NCI-H774 (cell line): ENCODE data around the gene DUS2.

Source experiments
- DNase-seq: peaks from one replicate; lab custom pipeline; 2025; lab: John Stamatoyannopoulos, UW

Gene DUS2

DNA sequence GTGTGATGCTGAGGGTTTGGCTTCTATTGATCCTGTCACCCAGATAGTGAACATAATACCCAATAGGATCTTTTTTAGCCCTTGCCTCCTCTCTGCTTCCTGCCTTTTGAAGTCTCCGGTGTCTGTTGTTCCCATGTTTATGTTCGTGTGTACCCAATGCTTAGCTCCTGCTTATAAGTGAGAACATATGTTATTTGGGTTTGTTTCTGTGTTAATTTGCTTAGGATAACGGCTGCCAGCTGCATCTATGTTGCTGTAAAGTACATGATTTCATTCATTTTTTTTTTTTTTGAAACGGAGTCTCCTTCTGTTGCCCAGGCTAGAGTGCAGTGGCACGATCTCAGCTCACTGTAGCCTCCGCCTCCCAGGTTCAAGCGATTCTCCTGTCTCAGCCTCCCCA is 23.0 kb downstream of the DUS2 start:
- DNase-seq = no peak

DNA sequence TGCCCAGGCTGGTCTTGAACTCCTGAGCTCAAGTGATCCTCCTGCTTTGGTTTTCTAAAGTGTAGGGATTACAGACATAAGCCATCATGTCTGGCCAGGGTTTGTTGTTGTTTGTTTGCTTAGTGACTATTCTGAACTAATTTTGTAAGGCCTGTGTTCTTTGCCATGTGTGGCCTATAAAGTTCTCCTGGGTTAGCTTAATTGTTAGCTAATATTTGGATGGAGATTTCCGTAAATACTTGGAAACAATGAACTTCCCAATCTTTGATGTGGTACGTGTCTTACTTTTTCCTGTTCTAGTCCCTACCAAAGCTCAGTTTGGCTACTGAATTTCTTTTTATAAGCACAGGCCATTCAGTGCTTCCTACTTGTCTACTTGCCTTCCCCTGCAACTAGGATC is 24.9 kb downstream of the DUS2 start:
- no peak for DNase-seq

DNA sequence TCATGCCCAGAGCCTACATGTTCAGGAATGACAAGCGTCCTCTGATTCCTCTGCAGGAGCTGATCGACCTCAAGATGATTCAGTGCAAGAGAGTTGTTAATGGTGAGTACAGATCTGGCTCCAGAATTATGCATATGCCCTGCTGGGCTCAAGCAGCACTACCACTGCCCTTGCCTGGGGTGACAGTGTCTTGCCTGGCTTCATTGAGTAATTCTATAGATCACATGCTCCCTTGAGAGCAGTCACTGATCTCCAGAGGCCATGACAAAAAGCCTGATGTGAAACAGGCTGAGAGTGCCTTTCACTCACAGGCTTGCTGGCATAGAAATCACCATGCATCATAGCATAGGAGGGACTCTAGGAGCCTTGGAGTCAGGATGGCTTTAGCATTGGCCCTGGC is 26.4 kb downstream of the DUS2 start:
- DNase-seq = no peak

DNA sequence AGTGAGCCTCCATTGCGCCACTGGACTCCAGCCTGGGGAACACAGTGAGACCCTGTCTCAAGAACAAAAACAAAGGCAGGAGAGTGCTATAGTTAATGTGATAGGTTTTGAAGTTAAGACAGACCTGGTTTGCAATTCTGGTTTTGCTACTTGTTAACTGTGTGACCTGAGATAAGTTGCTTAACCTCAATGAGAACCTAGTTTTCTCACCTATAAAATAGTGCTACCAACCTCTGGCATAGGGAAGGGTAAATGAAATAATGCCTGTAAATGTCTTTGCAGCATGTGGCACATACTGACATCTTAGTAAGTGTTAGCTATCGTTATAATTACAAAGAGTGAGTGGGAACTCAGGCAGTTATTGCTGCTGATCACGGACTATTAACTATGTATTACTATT is 32.3 kb downstream of the DUS2 start:
- DNase-seq = no peak

DNA sequence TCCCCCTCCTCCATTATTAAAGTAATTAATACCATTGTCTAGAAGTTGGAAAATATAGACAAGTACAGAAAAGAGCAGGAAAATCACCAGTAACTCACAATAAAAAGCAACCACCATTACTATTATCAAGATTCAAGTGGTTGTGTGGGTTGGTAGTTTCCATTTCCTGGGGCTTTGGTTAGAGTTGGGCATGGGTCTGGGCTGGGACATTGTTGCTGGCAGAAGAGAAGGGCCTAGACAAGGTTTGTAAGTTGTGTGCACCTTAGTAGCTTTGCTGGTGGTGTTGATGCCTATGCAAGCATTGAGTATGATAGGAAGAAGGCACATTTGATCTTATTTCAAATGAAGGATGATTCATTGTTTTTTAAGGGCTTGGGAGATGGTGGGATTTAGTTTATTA is 36.7 kb downstream of the DUS2 start:
- no peak for DNase-seq

DNA sequence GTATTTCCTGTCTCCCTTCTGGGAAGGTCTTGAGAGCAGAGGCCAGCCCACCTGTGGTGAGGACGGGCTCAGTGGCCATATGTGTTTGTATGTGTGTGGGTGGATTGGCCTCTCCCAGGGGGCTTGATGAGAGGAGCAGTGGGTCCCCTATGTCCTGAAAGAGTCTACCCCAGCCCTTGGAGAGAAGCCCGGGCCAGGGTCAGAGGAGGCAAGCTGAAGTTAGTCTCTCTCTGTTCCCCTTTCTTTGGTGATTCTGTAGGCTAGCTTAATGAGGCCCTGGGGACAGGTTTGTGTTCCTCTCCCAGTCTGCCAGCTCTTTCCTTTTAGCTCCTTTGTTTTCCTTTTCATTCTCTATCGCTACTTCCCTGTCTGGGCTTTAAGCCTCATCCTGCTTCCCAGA is 38.3 kb downstream of the DUS2 start:
- DNase-seq = no peak

DNA sequence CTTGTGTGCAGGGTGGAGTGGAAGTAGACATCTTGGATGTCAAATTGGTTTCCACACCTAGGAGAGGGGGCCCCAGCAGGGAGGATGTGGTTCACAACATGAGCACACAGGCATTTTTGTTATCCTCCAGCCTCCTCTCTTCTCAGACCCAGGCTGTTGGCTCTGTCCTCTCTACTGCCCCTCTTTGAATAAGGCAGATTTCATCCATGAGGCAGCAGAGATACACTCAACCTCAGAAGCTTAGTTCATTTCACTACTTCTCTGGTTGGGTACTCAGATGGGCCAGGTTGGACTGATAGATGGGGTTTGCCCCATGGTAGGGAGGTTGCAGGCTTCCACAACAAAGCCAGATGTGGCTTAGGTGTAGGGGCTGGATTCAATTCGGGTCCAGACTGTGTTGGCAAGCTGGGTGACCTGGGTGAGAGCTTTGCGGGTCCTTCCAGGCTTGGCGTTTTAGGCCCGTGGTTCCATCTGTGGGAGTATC is 39.9 kb downstream of the DUS2 start:
- DNase-seq = no peak

DNA sequence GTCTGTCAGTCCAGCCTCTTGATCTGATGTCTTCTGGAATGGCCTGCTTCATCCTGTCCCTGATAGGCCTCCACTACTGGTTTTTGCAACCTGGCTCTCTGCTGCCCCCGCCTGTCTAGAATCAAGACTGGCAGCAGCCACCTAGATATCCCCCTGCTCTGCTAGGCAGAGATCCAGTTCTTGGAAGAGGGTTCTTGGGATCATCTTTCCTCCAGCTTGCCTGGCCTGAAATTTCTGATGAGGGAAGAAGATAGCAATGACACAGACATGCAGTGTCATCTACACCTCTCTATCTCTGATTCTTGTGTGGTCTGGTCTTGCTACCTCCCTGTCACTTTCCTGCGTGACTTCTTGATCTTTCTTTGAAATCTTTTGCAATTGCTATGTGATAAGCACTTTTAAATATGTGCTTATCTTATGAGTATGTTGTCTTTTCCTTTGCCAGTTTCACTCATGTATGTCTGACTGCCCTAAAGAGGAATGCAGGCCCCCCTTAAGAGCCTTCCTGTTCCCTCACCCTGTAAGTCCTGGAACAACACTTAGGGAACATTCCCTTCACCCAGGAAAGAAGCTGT is 41.8 kb downstream of the DUS2 start:
- DNase-seq = no peak

DNA sequence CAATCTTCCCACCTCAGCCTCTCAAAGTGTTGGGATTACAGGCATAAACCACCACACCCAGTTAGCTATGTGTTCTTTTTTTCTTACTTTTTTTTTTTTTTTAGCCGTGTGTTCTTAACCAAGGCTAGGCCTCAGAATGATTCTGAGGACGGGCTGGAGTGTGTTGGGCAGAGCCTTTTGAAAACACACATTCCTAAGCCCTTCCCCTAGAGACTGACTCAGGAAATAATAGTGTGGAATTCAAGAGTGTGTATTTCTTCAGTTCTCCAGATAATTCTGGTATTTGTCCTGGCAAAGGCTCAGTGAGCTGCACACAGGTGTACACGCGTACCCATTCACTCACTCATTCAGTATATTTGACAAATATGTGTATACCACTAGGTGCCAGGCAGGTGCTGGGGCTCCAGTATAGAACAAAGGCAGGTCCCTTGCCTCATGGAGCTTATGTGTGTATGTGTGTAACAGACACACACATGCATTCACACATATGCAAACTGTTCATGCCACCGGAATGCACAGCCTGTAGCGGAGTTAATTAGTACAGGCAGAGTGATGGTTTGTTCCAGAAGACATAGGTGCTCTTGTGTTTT is 42.7 kb downstream of the DUS2 start:
- DNase-seq = no peak

DNA sequence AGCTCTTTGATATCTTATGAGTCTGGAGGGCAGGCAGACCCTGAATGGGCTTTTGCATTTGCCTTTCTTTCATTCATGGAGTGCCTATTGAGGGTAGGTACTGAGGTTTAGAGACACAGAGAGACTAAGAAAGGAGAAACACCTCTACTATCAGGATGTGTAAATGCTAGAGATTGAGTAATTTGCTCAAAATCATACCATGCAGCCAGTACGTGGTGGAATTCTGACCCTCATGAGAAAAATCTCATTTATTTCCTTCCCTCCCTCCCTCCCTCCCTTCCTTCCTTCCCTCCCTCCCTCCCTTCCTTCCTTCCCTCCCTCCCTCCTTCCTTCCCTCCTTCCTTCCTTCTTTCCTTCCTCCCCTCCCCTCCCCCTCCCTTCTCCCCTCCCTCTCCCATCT is 43.7 kb downstream of the DUS2 start:
- no peak for DNase-seq

DNA sequence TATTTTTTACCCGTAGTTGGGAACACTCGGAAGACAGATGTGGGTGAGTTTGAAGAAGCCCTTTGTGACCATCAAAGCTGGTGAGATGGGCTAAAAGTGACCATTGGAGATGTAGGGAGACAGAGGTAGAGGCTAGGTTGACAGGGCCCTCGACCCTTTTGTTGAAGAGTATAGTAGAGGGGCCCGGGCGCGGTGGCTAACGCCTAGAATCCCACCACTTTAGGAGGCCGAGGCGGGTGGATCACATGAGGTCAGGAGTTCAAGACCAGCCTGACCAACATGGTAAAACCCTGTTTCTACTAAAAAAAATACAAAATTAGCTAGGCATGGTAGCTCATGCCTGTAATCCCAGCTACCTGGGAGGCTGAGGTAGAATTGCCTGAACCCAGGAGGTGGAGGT is 45.8 kb downstream of the DUS2 start:
- no peak for DNase-seq

DNA sequence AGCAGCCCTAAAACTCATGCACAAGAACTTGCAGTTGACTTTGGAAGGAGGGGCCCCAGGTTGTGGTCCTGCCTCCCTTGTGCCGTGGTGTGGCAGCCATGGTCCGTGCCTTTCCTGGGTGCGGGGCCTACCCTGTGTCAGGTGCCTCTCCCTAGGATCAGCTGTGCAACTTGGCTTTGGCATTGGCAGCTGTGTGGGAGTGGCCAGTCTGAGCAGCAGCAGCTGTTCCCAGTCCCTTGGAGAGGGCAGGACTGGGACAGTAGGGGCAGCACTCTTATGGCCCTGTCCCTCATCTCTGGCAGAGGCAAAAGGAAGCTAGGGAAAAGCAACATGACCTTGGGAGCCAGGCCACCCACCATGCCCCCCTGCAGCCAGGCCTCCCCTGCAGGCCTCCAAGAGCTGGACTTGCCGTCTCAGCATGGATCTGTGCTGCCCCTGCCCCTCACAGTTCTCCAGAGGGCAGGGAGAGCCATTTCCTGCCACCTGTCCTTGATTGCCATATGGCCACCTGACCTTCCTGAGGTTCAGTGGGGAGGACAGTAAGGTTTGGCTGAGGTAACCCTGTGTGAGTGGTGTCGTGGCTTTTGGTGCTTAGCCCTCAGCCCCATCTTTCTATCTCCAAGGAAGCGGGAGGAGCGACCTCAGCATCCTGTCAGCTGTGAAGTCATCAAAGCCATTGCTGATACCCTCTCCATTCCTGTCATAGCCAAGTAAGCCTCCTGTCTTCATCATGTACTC is 46.6 kb downstream of the DUS2 start:
- DNase-seq = no peak

DNA sequence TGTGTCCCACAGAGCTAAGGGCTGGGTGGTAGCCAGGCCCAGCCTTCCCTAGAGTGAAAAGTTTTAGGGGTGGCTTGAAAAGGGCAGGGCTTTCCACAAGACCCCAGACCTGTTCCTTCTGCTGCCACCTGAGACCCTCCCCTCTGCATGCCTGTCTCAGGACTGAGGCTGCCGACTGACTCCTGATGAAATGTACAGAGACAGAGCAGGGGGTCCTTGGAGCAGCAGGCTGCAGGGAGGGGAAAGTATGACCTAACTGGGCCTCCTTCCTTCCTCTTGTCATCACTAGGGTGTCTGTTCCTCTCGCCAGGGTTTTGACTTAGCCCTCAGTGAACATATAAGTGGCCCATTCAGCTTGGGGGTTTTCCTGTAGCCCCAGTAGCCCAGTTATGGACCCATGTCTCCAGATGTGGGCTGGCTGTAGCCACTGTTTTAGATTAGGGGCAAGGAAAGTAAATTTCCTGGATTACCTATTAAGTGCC is 47.2 kb downstream of the DUS2 start:
- no peak for DNase-seq

DNA sequence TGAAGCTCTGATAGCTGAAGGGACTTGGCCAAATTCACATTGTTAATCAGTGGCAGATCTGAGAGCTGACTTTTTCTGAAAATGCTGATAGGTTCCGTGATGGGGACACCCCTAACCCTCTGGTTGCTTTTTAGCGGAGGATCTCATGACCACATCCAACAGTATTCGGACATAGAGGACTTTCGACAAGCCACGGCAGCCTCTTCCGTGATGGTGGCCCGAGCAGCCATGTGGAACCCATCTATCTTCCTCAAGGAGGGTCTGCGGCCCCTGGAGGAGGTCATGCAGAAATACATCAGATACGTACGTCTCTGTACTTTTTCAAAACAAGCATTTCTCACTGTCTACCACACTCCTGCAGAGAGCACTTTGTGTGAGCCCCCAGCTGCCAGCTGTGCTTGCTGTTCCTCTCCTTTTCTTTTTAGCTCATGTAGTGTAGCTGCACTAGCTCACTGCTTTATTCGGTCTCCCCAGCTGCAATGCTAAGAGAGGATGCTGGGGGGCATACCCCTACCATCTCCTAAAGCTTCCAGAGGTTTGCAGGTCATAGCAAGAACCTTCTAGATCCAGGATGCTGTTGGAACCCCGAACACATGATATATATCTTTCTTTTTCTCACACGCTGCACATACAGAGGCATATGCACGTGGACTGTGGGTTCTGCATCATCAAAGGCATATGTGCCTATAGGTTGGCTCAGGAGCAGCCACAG is 47.9 kb downstream of the DUS2 start:
- no peak for DNase-seq

DNA sequence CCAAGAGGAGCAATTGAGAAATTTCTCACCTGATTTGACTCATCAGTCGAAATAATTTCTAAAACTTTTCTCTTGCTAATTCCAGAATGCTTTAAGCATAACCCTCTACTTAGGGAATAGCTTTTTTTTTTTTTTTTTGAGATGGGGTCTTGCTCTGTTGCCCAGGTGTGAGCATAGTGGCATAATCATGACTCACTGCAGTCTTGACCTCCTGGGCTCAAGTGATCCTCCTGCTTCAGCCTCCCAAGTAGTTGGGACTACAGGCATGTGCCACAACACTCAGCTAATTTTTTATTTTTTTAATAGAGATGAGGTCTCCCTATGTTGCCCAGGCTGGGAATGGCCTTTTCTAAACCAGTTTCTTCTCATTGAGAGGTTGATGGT is 48.4 kb downstream of the DUS2 start:
- no peak for DNase-seq

DNA sequence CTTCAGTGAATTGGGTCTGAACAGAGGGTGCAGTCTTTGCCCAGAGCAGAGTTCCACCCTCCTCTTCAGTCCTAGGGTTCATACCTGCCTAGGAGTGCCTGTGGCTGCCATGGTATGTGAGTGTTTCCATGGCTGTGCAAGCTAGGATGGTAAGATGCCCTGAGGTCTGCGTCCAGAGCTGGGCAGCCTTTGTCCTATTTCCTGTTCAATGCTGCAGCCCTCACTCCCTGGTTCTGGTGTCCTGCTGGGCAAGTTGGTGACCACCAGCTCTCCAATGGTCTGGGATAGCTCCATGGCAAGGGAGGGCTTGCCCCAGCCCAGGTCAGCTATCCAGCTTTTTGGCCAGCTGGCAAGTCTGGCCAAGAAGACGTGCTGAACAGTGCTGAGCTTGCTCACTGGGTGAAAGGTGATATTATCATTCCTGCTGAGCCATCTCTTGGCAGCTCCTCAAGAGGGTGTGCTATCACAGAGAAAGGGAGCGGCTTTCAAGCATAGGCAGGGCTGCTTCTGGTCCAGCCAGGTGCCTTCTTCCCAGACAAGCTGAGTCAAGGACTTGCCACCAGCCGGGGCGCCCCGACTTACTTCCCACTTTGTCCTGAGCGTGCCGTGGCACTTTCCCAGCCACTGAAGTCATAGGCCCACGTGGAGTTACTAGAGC is 49.1 kb downstream of the DUS2 start:
- DNase-seq = no peak

DNA sequence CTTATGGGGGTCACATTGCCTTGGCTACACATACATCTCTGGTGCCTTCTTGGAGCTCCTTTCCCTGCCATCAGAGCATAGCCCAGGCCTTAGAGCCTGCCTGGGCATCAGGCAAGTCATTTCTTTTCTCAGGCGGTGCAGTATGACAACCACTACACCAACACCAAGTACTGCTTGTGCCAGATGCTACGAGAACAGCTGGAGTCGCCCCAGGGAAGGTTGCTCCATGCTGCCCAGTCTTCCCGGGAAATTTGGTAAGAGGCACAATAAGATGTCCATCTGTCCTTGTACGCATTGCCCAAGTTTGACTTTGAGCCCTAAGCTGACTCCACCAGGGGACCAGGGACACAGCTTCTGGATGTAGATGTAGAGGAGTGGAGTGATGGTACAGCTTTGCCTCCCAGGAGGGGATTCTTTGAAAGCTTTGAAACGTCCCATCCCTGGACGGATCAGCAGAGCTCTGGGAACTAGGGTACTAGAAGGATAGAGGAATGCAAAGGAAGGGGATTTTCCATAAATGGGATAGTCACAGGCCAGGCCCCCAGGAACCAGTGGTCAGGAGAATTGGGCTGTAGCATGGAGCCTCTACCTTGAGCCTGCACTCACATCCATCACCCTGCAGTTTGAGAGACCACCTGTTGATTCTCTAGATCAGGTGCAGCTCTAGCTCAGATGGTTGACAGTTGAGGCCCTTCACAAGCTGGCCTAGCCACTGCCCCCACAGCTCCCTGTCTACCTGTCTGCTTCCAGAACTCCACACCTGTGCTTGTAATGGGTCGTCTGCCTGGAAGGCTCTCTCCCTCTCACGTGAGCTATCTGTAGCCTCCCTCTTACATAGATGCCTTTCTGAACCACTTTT is 51.0 kb downstream of the DUS2 start:
- DNase-seq = no peak

DNA sequence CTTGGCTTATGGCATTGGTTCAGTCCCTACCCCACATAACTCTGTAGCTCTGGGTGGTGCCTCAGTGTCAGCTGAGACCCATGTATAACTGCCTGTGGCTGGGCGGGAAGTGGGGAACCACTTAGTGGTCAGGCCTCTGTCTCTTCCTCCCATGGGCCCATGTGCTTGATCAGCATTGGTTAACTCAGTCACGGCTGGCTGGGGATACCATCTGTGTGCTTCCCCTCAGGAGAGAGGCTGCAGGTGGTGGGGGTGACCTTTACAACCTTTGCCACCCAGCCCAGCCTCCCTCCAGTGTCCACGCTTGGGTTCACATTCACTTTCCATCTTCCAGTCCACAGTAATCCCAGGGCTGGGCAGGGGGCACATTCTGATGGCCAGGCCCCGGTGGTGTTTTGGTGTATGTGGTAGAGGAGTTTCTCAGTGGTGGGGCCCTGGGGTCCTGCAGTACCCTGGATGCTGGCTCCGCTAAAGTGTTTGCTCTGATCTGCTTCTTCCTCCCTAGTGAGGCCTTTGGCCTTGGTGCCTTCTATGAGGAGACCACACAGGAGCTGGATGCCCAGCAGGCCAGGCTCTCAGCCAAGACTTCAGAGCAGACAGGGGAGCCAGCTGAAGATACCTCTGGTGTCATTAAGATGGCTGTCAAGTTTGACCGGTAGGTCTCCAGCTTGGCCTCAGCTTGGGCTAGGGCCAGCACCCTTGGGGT is 51.9 kb downstream of the DUS2 start:
- DNase-seq = no peak

DNA sequence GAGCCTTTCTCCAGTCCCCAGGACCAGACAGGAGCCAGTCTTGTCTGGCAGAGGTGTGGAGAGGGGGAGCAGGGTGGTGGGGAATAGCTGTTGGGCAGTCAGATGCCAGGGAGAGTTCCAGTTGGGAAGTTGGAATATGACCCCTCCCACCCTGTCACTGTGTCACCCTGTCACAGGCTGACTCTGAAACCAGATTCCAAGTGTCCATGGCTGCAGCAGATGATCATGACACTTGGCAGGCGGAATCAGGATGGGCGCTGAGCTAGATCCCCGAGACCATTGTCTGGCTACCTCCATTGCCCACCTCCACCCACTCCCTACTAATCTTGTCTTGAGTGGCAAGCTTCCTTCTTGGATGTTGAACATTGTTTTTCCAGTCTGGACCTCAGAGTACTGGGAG is 52.9 kb downstream of the DUS2 start:
- no peak for DNase-seq

DNA sequence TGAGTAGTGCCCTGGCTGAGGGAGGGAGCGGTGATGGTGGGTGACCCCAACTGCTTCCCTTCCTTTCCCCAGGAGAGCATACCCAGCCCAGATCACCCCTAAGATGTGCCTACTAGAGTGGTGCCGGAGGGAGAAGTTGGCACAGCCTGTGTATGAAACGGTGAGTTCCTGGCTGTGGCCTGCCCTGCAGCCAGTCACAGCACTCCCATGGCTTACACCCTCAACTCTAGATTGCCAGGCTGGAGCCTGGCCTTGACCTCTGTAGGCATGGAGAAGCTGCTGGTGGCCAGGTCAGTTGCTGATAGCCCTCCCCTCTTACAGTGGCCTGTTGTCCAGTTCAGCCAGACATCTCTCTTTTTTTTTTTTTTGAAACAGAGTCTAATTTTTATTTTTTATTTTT is 53.5 kb downstream of the DUS2 start:
- DNase-seq = no peak
